Glomerular visceral epithelial cell (primary cell): ENCODE results near the gene MST1.

Experiments
- DNase-seq: peaks from one replicate; pipeline ENCODE4 v3.0.0-alpha.2; 2016; ENCODE audit errors: extremely low spot score

Gene MST1

DNA sequence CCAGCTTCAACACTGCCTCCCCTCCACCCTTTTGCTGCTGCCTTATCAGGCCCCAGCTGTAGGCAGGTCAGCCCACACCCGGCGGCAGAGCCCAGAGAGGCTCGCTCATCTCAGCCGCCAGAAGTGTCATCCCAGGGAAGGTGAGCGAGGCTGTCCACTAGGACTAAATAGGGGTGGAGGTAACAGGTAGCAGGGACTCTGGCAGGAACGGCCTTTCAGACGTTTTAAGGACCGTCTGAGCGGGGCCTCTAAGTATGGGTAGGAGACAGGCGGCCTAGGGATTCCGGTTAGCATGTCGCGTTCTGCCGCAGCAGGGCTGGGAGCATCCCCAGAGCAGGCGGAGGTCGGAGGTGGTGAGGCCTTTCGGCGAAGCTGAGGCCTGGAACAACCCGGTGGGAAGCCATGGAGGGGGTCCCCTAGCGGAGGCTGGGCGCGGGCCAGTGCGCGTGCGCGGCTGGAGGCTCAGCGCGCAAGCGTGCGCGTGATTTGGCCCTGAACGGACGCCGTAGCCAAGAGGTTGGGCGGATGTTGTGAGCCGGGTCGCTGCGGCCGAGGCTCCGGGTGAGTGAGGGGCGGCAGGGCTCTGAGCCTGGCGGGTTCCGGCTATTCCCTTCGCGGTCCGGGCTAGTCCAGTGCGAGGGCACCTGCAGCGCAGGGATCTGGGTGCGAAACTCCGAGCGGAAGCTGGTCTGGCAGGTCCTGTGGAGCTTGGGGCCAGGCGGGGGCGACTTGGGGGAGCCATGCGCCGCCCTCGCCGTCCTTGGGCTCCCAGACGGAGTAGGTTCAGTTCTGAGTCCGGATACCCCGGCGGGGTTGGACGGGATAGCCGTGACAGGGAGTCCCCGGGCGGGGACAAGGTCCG, at the start of gene MST1, which contains the start of gene RNF123:
TSS of gene MST1 (minus strand) at position 429 of the 862 bp plus-strand sequence. CDS start 783 bp downstream, outside the sequence.
TSS of gene RNF123 (plus strand) at position 512 of the 862 bp plus-strand sequence. CDS start 1,609 bp downstream, outside the sequence.
- peak; percentile 88 for DNase-seq

- DNase-seq, result no peak
Measured at GRCh38 chr3:49738067-49738713, 48.9 kb upstream of the MST1 start.

DNA sequence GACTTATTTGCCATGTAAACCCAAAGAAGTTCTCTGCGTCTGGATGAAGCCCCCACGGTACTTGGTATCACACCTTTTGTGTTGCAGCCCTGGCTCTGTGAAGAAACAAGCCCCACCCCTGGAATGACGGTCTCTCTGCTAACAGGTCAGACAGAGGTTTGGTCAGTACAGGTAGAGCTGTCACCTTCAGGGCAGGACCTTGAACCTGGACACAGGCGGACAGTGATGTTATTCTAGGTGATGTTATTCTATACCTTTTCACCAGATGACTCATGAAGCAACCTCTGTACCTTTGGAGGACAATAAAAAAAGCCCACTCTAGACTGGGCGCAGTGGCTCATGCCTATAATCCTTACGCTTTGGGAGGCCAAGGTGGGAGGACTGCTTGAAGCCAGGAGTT, 45.5 kb upstream of the MST1 start:
- no peak for DNase-seq

- no peak for DNase-seq
Measured at GRCh38 chr3:49733551-49733950, 44.3 kb upstream of the MST1 start.

DNA sequence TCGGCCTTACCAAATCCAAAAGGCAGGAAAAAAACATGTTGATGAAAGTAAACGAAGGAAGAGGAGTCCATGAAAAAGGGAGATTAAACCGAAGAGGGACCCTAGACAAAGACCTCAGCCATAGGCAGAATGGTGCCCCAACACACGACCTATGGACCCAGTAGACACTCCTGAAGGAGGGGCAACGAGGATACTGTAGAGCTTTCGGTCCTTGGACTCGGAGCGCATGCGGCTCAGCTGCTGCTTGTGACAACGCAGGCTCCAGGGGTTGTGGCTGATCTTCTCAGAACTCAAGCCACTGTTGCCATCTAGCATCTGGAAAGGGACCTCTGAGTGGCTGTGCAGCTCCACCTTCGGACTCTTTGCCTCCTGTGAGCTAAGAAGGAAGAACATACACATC, 43.3 kb upstream of the MST1 start:
- DNase-seq, result no peak

GRCh38 chr3:49729966-49730609, 40.8 kb upstream of the MST1 start:
- no peak for DNase-seq

DNA sequence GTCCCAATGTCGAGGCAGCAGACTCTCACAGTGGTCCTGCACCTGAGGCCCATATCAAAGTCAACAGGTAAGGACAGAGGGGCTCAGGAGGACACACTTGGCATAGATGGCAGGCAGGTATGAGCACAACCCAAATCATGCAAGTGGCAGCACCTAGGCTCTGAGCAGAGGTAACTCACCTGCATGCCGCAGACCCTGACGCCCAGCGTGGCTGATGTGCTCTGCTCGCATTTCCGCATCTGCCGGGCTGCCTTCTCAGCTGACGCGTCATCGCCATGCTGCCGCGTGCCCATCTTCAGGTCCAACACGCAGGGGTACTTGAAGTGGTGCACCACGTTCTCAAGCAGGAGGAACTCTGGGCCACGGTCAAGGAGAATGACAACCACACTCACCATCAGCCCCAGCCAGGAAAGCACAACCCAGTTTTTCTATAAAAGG, 38.7 kb upstream of the MST1 start:
- DNase-seq, result no peak

DNA sequence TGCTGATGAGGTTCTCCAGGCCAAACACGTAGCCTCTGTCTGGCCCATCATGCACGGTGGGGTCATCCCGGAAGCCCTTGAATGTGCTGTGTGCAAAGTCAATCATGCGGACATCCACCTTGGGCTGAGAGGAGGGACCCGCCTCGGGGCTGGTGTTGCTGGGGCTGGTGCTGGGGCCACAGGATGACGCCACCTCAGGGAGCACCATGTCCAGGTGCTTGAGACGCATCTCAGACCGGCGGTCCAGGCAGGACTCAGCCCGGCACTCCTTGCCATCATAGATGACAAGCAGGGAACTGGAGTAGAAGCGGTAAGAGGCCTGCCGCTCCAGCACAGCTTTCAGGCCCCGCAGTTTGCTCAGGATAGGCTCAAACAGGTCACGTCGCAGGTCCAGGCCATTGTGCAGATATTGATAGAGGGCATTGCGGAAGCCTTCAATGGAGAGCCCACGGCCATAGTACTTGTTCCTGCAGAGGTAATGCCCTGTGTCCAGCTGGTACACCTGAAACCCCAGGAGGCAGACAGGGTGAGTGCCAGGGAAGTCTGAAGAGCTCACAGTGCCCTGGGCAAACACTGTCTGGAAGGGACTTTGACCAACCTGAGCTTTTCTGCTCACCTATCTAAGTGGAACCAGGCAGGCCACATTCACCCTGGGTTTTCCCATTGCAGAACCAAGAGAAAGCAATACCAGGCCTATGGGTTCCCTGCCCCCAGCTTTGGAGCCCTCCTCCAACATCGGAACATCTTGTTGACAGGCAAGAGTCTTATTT, 38.1 kb upstream of the MST1 start:
- DNase-seq, result no peak

- DNase-seq, result no peak
Measured at GRCh38 chr3:49725906-49726681, 36.8 kb upstream of the MST1 start.

GRCh38 chr3:49724586-49724985, 35.3 kb upstream of the MST1 start:
- DNase-seq, result no peak

DNA sequence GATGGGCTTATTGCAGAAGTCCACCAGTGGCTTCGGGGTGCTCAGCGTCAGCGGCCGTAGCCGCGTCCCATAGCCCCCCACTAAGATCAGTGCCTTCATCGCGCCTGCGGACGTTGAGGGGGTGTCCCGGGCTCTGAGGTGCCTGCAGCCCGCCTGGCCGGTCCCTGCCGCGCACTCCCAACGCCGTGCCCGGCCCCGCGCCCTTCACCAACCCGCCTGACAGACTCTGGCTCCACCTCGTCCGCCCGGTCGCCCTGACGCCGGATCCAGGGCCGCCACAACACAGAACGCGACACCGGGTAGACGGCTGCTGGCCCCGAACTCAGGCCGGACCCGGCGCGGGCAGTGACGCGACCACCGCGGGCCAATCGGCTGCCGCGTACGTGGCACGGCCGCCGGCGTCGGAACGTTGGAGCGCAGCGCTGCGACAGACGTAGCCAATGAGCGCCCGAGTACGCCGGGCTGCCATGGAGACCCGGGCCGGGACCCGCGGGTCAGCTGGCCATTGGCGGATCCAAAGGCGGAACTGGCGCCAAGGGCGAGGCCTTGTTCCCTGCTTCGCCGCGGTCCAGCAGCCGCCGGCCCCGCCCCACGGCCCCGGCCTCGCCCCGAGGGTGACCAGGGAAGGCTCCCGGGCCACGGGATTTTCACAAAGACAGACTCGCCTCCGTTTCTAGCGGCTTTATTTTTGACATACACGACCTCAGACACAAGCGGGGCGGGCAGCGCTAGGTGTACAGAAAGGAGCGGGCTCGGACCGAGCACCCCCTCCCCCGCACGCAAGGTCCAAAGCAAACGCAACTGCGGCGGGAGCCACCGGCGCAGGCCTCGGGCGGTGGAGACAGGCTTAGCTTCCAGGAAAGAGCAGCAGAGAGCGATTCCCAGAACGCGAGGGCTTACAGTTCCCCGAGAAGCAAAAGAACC, 34.6 kb upstream of the MST1 start, which contains the start of gene GMPPB:
TSS of gene GMPPB (minus strand) at position 324 of the 924 bp plus-strand sequence. CDS start at position 99, 225 bp downstream.
- DNase-seq, result peak; percentile 97

- DNase-seq, result peak; percentile 45
Measured at GRCh38 chr3:49723296-49723627, 34.0 kb upstream of the MST1 start.

DNA sequence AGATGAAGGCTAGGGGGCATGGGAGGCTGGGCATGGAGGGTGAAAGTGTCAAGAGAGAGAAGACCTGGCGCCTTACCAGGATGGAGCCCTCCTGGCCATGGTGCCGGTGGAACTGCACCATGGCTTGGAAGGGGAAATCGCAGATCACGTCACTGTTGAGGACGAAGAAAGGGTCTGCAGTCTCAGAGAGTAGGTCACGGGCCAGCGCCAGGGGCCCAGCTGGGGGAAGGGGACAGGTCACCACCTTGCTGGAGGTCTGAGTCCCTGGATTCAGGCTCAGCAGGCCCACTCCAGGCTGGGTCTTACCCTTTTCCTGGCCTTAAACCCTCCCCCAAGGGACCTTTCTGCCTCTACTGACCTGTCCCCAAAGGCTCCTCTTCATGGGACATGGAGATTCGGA, 33.6 kb upstream of the MST1 start:
- DNase-seq, result no peak

- no peak for DNase-seq
Measured at GRCh38 chr3:49721896-49722781, 32.9 kb upstream of the MST1 start.

DNA sequence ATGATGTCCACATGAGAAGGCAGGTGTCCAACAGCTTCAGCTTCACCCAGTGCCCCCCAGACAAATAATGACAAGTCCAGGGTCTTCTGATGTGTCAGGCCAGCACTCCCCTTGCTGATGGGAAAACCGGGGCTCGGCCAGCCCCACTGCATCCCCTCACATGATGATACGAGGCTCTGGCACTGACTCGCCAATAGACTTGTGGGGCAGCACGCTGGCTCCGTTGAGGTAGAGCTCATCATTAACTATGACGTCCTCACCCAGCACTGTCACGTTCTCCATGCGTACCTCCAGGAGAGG, 32.3 kb upstream of the MST1 start:
- DNase-seq, result no peak

DNA sequence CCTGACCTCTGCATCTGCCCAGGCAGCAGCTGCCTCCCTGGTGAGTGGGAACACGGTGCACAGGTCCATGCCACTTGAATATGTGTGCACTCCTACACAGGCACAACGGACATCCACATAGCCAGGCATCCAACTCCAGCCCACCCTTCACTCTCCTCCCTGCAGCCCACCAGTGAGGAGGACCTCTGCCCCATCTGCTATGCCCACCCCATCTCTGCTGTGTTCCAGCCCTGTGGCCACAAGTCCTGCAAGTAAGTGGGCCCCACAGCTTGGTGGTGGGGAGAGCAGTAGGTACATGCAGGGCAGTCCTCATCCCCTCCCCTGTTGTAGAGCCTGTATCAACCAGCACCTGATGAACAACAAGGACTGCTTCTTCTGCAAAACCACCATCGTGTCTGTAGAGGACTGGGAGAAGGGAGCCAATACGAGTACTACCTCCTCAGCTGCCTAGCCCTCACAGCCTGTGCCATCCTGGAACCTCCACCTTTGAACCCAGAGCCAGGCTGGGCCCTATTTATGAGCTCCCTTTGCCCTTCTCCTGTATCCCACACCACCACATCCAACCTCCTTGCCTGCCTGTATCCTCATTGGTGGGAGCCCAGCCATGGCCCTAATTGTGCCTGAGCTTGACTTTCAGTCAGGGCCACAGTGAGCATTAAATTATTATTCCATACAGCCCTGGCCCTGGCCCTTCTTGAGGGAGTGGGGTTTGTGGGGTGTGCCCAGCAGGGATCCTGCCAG, 31.8 kb upstream of the MST1 start:
- DNase-seq, result no peak

DNA sequence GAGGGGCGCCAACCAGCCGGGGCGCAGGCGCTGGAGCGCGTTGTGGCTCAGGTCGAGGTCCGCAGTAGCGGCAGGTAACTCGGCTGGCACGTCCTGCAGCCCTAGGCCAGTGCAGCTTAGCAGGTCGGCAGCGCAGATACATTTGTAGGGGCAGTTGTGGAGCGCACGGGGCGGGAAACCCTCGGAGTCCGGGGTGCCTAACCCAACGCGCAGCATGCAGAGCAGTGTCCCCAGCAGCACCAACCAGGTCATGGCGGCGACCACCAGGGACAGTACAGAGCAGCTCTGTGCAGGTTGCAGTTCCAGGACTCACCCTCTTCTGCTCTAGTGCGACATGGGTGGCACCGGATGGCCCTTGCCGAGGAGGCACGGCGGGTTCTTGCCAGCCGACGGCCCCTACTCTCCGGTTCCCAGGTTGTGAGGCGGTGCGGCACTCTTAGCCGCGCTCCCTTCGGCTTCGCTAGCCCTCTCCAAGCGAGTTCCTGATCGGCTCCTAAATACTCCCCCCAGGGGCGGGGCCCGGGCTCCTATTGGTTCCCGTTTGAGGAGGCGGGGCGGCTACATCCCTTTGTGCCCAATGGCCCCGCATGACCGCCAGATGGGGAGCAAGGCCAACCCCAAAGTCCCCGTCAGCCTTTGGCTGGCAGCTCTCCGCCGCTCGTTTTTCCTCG, 30.1 kb upstream of the MST1 start, which contains the start of gene AMIGO3:
TSS of gene AMIGO3 (minus strand) at position 471 of the 671 bp plus-strand sequence. CDS start at position 252, 219 bp downstream.
- peak; percentile 77 for DNase-seq

- DNase-seq, result no peak
Measured at GRCh38 chr3:49718858-49719213, 29.6 kb upstream of the MST1 start.
